ENCODE data around the gene RNU4-1. TPM values are rescaled to one million over a fixed set of nuclear protein-coding genes. Genes with fewer than 3 reads are reported as not detected.

Gene RNU4-1
- total and polyA plus RNA-seq, 2 experiments from 2014 or later = 6.0 TPM; not detected in 1

DNA sequence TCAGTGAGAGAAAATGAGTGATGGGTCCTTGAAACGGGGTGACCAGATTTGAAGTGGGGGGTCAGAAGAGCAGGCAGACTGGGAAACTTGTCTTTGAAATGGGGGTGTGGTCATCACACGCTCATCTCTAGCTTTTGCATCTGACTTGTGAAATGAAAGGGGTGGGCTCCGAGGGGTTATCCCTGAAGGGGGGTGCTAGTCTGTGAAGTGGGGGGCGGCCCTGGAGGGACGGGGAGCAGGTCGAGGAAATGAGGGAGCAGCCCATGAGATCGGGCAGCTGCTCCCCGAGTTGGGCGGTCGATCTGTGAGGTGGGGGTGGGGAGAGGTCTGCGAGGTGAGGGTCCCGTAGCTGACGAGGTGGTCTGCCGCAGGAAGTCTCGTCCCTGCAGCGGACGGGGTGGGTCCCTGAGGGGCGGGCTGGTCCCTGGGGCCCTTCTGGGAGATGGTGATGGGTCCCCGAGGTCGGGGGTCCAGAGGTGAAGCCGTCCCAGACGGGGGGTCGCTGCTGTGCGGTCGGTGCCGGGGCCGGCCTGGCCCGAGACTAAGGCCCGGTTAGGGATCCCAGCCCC is 28.0 kb downstream of the RNU4-1 start (continued):
- TF ChIP-seq, protein P1, sequence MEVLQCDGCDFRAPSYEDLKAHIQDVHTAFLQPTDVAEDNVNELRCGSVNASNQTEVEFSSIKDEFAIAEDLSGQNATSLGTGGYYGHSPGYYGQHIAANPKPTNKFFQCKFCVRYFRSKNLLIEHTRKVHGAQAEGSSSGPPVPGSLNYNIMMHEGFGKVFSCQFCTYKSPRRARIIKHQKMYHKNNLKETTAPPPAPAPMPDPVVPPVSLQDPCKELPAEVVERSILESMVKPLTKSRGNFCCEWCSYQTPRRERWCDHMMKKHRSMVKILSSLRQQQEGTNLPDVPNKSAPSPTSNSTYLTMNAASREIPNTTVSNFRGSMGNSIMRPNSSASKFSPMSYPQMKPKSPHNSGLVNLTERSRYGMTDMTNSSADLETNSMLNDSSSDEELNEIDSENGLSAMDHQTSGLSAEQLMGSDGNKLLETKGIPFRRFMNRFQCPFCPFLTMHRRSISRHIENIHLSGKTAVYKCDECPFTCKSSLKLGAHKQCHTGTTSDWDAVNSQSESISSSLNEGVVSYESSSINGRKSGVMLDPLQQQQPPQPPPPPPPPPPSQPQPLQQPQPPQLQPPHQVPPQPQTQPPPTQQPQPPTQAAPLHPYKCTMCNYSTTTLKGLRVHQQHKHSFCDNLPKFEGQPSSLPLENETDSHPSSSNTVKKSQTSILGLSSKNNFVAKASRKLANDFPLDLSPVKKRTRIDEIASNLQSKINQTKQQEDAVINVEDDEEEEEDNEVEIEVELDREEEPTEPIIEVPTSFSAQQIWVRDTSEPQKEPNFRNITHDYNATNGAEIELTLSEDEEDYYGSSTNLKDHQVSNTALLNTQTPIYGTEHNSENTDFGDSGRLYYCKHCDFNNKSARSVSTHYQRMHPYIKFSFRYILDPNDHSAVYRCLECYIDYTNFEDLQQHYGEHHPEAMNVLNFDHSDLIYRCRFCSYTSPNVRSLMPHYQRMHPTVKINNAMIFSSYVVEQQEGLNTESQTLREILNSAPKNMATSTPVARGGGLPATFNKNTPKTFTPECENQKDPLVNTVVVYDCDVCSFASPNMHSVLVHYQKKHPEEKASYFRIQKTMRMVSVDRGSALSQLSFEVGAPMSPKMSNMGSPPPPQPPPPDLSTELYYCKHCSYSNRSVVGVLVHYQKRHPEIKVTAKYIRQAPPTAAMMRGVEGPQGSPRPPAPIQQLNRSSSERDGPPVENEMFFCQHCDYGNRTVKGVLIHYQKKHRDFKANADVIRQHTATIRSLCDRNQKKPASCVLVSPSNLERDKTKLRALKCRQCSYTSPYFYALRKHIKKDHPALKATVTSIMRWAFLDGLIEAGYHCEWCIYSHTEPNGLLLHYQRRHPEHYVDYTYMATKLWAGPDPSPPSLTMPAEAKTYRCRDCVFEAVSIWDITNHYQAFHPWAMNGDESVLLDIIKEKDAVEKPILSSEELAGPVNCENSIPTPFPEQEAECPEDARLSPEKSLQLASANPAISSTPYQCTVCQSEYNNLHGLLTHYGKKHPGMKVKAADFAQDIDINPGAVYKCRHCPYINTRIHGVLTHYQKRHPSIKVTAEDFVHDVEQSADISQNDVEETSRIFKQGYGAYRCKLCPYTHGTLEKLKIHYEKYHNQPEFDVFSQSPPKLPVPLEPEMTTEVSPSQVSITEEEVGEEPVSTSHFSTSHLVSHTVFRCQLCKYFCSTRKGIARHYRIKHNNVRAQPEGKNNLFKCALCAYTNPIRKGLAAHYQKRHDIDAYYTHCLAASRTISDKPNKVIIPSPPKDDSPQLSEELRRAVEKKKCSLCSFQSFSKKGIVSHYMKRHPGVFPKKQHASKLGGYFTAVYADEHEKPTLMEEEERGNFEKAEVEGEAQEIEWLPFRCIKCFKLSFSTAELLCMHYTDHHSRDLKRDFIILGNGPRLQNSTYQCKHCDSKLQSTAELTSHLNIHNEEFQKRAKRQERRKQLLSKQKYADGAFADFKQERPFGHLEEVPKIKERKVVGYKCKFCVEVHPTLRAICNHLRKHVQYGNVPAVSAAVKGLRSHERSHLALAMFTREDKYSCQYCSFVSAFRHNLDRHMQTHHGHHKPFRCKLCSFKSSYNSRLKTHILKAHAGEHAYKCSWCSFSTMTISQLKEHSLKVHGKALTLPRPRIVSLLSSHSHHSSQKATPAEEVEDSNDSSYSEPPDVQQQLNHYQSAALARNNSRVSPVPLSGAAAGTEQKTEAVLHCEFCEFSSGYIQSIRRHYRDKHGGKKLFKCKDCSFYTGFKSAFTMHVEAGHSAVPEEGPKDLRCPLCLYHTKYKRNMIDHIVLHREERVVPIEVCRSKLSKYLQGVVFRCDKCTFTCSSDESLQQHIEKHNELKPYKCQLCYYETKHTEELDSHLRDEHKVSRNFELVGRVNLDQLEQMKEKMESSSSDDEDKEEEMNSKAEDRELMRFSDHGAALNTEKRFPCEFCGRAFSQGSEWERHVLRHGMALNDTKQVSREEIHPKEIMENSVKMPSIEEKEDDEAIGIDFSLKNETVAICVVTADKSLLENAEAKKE (CRISPR knock-in tag; IDR thresholded peaks at IDR 0.05) = no peak
- TF ChIP-seq POLR2AphosphoS5 (IDR thresholded peaks at IDR 0.05; ENCODE audit: low read depth) (no peak), STAT1 (IDR thresholded peaks at IDR 0.05; ENCODE audit: unreplicated experiment) (no peak), ZNF331 (CRISPR knock-in tag; IDR thresholded peaks at IDR 0.05; ENCODE audit: low read depth) (no peak)

DNA sequence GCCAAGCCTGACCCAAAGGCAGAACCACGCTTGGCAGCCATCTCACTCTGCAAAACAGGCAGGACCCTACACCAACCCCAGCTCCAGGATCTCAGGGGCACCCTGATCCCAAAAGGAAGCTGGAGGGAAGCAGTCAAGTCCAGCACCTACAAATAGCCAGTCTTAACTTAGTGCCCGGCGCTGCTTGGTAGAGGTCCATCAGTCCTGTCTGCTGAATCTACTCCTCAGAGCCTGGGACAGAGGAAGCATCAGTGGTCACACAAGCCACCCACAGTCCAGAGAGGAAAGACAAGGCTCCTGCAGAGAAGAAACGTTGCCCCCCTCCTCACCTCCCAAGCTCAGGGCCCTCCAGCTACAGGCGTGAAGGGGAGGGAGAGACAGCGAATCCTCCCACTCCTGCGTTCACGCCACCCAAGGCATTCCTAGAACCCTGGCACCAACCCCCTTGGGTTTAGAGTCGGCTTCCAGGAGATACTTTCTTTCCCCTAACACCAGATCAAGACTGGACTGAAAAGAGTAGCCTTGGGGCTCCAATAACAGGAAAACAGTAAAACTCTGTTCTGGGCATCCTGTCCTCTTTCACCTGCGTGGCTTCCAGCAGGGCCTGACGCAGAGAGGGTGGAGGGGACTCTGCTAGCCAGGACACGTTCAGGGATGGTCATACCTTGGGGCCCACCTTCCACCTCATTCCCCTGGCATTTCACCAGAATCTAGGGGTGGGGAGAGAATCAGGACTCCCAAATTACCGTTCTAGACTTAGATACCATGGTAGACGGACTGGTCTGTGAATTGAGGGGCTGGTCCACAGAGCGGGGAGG is 28.7 kb downstream of the RNU4-1 start:
- Histone ChIP-seq H3K4me3 (peak overlapping the region; percentile 87), H3K79me2 (replicated peaks; ENCODE audit: insufficient read depth) (peaks cover 58% of the 10 kb centered on the region), H4K20me1 (replicated peaks; ENCODE audit: insufficient read depth) (peaks cover 22% of the 10 kb centered on the region), H3K4me1 (ENCODE audit: insufficient read depth) (peaks cover 35% of the 10 kb centered on the region), H3K9me2 (ENCODE audit: insufficient read depth) (no peaks in the 10 kb centered on the region), H2AFZ (no peak overlapping the region), H3K27ac (ENCODE audit: low read depth) (no peak overlapping the region), H3K27me3 (ENCODE audit: insufficient read depth) (no peaks in the 10 kb centered on the region), H3F3A (replicated peaks; ENCODE audit: low read depth) (peaks cover 22% of the 10 kb centered on the region), H3K4me2 (peak overlapping the region; percentile 94), H3K36me3 (ENCODE audit: insufficient read depth) (no peaks in the 10 kb centered on the region)
- Mint-ChIP-seq H3K27me3 (ENCODE audit: insufficient read depth, low read depth, poor library complexity) (peaks cover 8% of the 10 kb centered on the region), H3K4me1 (peaks cover 51% of the 10 kb centered on the region), H3K27ac (peak overlapping the region; percentile 55), H3K36me3 (ENCODE audit: low read depth) (peaks cover 2% of the 10 kb centered on the region; the same call in 1 of the 3 replicates), H3K9me3 (no peaks in the 10 kb centered on the region), H3K4me3 (peak overlapping the region; percentile 82)
- TF ChIP-seq POLR2AphosphoS5 (IDR thresholded peaks at IDR 0.05; ENCODE audit: low read depth) = no peak
- no peak for TF ChIP-seq CREB1 (CRISPR knock-in tag; IDR thresholded peaks at IDR 0.05; ENCODE audit: low read depth)
- TF ChIP-seq, protein P2, sequence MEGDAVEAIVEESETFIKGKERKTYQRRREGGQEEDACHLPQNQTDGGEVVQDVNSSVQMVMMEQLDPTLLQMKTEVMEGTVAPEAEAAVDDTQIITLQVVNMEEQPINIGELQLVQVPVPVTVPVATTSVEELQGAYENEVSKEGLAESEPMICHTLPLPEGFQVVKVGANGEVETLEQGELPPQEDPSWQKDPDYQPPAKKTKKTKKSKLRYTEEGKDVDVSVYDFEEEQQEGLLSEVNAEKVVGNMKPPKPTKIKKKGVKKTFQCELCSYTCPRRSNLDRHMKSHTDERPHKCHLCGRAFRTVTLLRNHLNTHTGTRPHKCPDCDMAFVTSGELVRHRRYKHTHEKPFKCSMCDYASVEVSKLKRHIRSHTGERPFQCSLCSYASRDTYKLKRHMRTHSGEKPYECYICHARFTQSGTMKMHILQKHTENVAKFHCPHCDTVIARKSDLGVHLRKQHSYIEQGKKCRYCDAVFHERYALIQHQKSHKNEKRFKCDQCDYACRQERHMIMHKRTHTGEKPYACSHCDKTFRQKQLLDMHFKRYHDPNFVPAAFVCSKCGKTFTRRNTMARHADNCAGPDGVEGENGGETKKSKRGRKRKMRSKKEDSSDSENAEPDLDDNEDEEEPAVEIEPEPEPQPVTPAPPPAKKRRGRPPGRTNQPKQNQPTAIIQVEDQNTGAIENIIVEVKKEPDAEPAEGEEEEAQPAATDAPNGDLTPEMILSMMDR (conservative IDR thresholded peaks at IDR 0.05; ENCODE audit: low read depth in 2 of 2) = no peak
- no peak for TF ChIP-seq NANOG (IDR thresholded peaks at IDR 0.05; ENCODE audit: borderline replicate concordance)
- no peak for TF ChIP-seq EZH2phosphoT487 (IDR thresholded peaks at IDR 0.05; ENCODE audit: unreplicated experiment)
- no peak for TF ChIP-seq STAT1 (IDR thresholded peaks at IDR 0.05; ENCODE audit: unreplicated experiment)
- TF ChIP-seq ZNF331 (CRISPR knock-in tag; IDR thresholded peaks at IDR 0.05; ENCODE audit: low read depth) = no peak
- ATAC-seq (peak; percentile 13), DNase-seq (ENCODE audit: low spot score) (no peak)

Measured in GM23338 (cell line).